Measurements from ENCODE around the gene SFXN3.
A peak's percentile ranks its signal among the peaks of the same experiment; 100 is the strongest.

Gene SFXN3

DNA sequence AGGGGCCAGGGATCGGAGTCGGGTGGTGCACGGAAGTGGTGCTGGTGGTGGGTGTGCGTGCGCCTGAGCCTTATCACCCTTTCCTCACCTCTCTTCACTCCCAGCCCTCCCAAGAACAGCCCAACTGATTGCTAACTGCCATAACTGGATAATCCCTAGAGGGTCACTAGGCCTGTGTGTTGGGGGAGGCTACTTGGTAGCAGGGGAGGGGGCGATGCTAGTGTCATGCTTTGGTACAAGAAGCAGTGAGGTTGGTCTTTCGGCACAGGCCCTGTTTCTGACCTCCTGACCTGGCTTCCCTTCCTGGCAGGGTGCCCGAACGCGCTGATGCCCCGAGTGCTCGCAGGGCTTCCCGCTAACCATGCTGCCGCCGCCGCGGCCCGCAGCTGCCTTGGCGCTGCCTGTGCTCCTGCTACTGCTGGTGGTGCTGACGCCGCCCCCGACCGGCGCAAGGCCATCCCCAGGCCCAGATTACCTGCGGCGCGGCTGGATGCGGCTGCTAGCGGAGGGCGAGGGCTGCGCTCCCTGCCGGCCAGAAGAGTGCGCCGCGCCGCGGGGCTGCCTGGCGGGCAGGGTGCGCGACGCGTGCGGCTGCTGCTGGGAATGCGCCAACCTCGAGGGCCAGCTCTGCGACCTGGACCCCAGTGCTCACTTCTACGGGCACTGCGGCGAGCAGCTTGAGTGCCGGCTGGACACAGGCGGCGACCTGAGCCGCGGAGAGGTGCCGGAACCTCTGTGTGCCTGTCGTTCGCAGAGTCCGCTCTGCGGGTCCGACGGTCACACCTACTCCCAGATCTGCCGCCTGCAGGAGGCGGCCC is 31.4 kb downstream of the SFXN3 start:
- TF ChIP-seq, protein P1, sequence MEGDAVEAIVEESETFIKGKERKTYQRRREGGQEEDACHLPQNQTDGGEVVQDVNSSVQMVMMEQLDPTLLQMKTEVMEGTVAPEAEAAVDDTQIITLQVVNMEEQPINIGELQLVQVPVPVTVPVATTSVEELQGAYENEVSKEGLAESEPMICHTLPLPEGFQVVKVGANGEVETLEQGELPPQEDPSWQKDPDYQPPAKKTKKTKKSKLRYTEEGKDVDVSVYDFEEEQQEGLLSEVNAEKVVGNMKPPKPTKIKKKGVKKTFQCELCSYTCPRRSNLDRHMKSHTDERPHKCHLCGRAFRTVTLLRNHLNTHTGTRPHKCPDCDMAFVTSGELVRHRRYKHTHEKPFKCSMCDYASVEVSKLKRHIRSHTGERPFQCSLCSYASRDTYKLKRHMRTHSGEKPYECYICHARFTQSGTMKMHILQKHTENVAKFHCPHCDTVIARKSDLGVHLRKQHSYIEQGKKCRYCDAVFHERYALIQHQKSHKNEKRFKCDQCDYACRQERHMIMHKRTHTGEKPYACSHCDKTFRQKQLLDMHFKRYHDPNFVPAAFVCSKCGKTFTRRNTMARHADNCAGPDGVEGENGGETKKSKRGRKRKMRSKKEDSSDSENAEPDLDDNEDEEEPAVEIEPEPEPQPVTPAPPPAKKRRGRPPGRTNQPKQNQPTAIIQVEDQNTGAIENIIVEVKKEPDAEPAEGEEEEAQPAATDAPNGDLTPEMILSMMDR (IDR thresholded peaks at IDR 0.05) = peak; percentile 55 to 59
- Histone ChIP-seq H3K4me3 (peak overlapping the region; percentile 65 to 85), H3K4me1 (peaks cover 5 to 64% (median 49%) of the 10 kb centered on the region in 4 donors), H3K9me3 (no peaks in the 10 kb centered on the region), H3K27ac (peak overlapping the region; percentile 95 to 97), H3K36me3 (no peaks in the 10 kb centered on the region), H3K27me3 (no peaks in the 10 kb centered on the region)
- peak in 1 of 2 donors; percentile 77 for DNase-seq
- intact Hi-C loops (cut with DNase I; ENCODE audit: low total_unique reads) = loop anchor here (10.0 kb wide), 1 partner anchor 992 kb away; the partner anchor contains the start of gene ARMH3

DNA sequence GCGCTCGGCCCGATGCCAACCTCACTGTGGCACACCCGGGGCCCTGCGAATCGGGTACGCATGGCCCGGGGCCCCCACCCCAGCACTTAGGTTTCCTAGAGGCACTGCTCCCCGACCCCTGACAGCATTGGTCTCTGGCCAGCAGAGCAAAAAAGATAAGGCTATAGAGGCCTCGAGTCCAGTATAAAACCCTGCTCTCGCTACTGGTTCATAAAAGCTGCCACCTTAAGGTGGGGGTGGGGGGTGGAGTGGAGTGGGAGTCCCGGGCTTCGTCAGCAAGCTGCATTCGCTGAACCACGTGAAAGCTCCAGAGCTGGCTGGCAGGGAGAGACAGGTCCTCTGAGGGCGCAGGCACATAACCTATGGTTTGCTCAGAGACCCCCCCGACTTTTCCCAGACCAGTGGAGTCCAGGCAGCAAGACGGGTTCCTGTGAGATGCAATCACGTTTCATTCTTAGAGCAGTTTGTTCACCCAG is 32.1 kb downstream of the SFXN3 start:
- Histone ChIP-seq H3K36me3 (no peaks in the 10 kb centered on the region), H3K4me3 (peak overlapping the region; percentile 65 to 85), H3K9me3 (no peaks in the 10 kb centered on the region), H3K27me3 (no peaks in the 10 kb centered on the region), H3K4me1 (peaks cover 5 to 67% (median 52%) of the 10 kb centered on the region in 4 donors), H3K27ac (peak overlapping the region; percentile 95 to 97)
- DNase-seq = peak in 1 of 2 donors; percentile 81
- intact Hi-C loops (cut with DNase I; ENCODE audit: low total_unique reads) = loop anchor here (10.0 kb wide), 1 partner anchor 992 kb away; the partner anchor contains the start of gene ARMH3
- TF ChIP-seq, protein P1 (IDR thresholded peaks at IDR 0.05) = no peak

GRCh38 chr10:101063548-101064414 is 32.7 kb downstream of the SFXN3 start:
- TF ChIP-seq, protein P1 (IDR thresholded peaks at IDR 0.05) = no peak
- intact Hi-C loops (cut with DNase I; ENCODE audit: low total_unique reads) = loop anchor here (10.0 kb wide), 1 partner anchor 991 kb away; the partner anchor contains the start of gene ARMH3
- Histone ChIP-seq H3K36me3 (no peaks in the 10 kb centered on the region), H3K9me3 (no peaks in the 10 kb centered on the region), H3K27ac (peak overlapping the region; percentile 95 to 97), H3K27me3 (no peaks in the 10 kb centered on the region), H3K4me3 (peak overlapping the region in 1 of 2 donors; percentile 65), H3K4me1 (peaks cover 5 to 67% (median 52%) of the 10 kb centered on the region in 4 donors)
- DNase-seq = no peak

GRCh38 chr10:101064415-101065030 is 33.5 kb downstream of the SFXN3 start:
- Histone ChIP-seq H3K27me3 (no peaks in the 10 kb centered on the region), H3K27ac (peak overlapping the region in 1 of 2 donors; percentile 95), H3K9me3 (no peaks in the 10 kb centered on the region), H3K4me1 (peaks cover 5 to 67% (median 52%) of the 10 kb centered on the region in 4 donors), H3K36me3 (no peaks in the 10 kb centered on the region), H3K4me3 (no peak overlapping the region)
- DNase-seq = no peak
- TF ChIP-seq, protein P1 (IDR thresholded peaks at IDR 0.05) = no peak
- intact Hi-C loops (cut with DNase I; ENCODE audit: low total_unique reads) = loop anchor here (5.0 to 10.0 kb wide), 2 partner anchors 32 to 990 kb away; partner anchors contain the start of genes ARMH3, PDZD7 and SFXN3

All from tibial artery (tissue), 4 donors.